Right cardiac atrium (tissue), 5 donors: ENCODE measurements around the gene DTWD2. TPM values are rescaled to one million over a fixed set of nuclear protein-coding genes. Genes with fewer than 3 reads are reported as not detected.
"Not testable (repeated sequence)": the region's sequence is repeated elsewhere in the genome, so short reads cannot be mapped to it uniquely, and the experiment has no call there.

Source experiments
- ATAC-seq, 2 donors: fragments of 200-7000 bp; cut with Tn5 transposase; one replicate each; pipeline versions ENCODE4 v1.8.0 to v1.9.1; 2020; ENCODE audit warnings: moderate library complexity in 2 of 2, mild to moderate bottlenecking in 1 of 2
- DNase-seq, 3 donors: peaks; one replicate each; pipeline ENCODE4 v3.0.0-alpha.2; 2020
- H3K27ac ChIP-seq: one replicate; pipeline ENCODE4 v1.5.1; 2013; ENCODE audit warnings: mild to moderate bottlenecking, low read length, control low read depth, moderate library complexity
- H3K27me3 ChIP-seq: one replicate; pipeline ENCODE4 v1.6.1; 2013; ENCODE audit not compliant: control insufficient read depth, insufficient read depth
- H3K4me1 ChIP-seq: one replicate; pipeline ENCODE4 v1.6.1; 2013; ENCODE audit warnings: low read length; ENCODE audit not compliant: control insufficient read depth, insufficient read depth
- H3K4me3 ChIP-seq: one replicate; pipeline ENCODE4 v1.5.1; 2013; ENCODE audit warnings: low read length, control low read depth
- H3K9me3 ChIP-seq: one replicate; pipeline ENCODE4 v1.6.1; 2013; ENCODE audit warnings: low read length; ENCODE audit not compliant: control insufficient read depth
- WGBS: extraction: QIAGEN DNeasy Blood & Tissue Kit; methylation state at CpG from one replicate; pipeline ENCODE4 v1.1.7; 2013; 5-methylcytosine and 5-hydroxymethylcytosine counted together
- intact Hi-C, 4 donors: fragments of 100-400 bp; cut with DNase I; formaldehyde crosslinking; loops; one replicate each; pipeline versions ENCODE4 v1.11.0 to v1.14.0; 2022 to 2023
- polyA plus RNA-seq: library from polyadenylated mRNA; stranded (reverse); fragments of 200-250 nt; gene quantifications from one replicate; pipeline ENCODE4 v1.2.3, GENCODE V29; 2013
- total RNA-seq, 4 donors: library from RNA; stranded (reverse); fragmentation: NEBNext Ultra II Directional; extraction: Animal tissue kit (Norgen Biotek cat#: 25700); gene quantifications; one replicate each; pipeline ENCODE4 v1.2.1, GENCODE V29; 2021
- donor health status: healthy with polysubstance abuse.
- donor health status: DM: no; HTN: yes; CAD: no.
- donor health status: DM: no; HTN: no; CAD: no.
- donor health status: DM: no; HTN: yes; CAD: no; lungs with severe emphysema.
- donor health status: DM: yes; HTN: yes; CAD: no.

Gene DTWD2
- total and polyA plus RNA-seq, 5 donors: 6.1 to 11.5 (median 8.6) TPM

GRCh38 chr5:118968925-118969375 lies 19.4 kb downstream of the DTWD2 start:
- DNase-seq: peak; percentile 43 to 61 (median 61)
- Histone ChIP-seq H3K4me1 (peaks cover 3% of the 10 kb centered on the region), H3K27me3 (no peaks in the 10 kb centered on the region), H3K27ac (no peak overlapping the region), H3K4me3 (no peak overlapping the region), H3K9me3 (no peaks in the 10 kb centered on the region)
- intact Hi-C loops: no loop called here
- WGBS: 48% methylated on average over 4 of the region's 4 CpGs
- ATAC-seq: peak; percentile 73 to 75

GRCh38 chr5:118968406-118968911 lies 19.9 kb downstream of the DTWD2 start:
- Histone ChIP-seq H3K4me3 (no peak overlapping the region), H3K4me1 (peaks cover 3% of the 10 kb centered on the region), H3K27ac (no peak overlapping the region), H3K9me3 (no peaks in the 10 kb centered on the region), H3K27me3 (no peaks in the 10 kb centered on the region)
- DNase-seq (no peak), ATAC-seq (peak in 1 of 2 donors; percentile 14)
- WGBS: 85% methylated on average over 8 of the region's 8 CpGs
- intact Hi-C loops: no loop called here

GRCh38 chr5:118967059-118967508 lies 21.3 kb downstream of the DTWD2 start:
- intact Hi-C loops: no loop called here
- DNase-seq (no peak), ATAC-seq (no peak)
- Histone ChIP-seq H3K4me3 (no peak overlapping the region), H3K4me1 (peaks cover 3% of the 10 kb centered on the region), H3K9me3 (no peaks in the 10 kb centered on the region), H3K27me3 (no peaks in the 10 kb centered on the region), H3K27ac (no peak overlapping the region)
- WGBS: 71% methylated on average over 2 of the region's 2 CpGs

- WGBS: 86% methylated on average over 3 of the region's 3 CpGs
- no peak overlapping the region for H3K27ac ChIP-seq
- peaks cover 3% of the 10 kb centered on the region for H3K4me1 ChIP-seq
- H3K9me3 ChIP-seq: no peaks in the 10 kb centered on the region
- no peak overlapping the region for H3K4me3 ChIP-seq
- no peak for ATAC-seq
- H3K27me3 ChIP-seq: no peaks in the 10 kb centered on the region
- intact Hi-C loops: no loop called here
- DNase-seq: no peak
Measured at GRCh38 chr5:118965890-118966289, 22.5 kb downstream of the DTWD2 start.

GRCh38 chr5:118964970-118965369 lies 23.4 kb downstream of the DTWD2 start:
- H3K27me3 ChIP-seq, H3K4me3 ChIP-seq, H3K9me3 ChIP-seq, ATAC-seq, intact Hi-C loops, H3K27ac ChIP-seq, H3K4me1 ChIP-seq: not testable (repeated sequence)
- WGBS: 97% methylated on average over 34 of the region's 34 CpGs
- peak in 1 of 3 donors; percentile 56 for DNase-seq

GRCh38 chr5:118964388-118964787 lies 24.0 kb downstream of the DTWD2 start:
- intact Hi-C loops, H3K4me1 ChIP-seq, H3K9me3 ChIP-seq, H3K27ac ChIP-seq, H3K27me3 ChIP-seq, H3K4me3 ChIP-seq, DNase-seq, ATAC-seq: not testable (repeated sequence)
- WGBS: 94% methylated on average over 21 of the region's 22 CpGs

DNA sequence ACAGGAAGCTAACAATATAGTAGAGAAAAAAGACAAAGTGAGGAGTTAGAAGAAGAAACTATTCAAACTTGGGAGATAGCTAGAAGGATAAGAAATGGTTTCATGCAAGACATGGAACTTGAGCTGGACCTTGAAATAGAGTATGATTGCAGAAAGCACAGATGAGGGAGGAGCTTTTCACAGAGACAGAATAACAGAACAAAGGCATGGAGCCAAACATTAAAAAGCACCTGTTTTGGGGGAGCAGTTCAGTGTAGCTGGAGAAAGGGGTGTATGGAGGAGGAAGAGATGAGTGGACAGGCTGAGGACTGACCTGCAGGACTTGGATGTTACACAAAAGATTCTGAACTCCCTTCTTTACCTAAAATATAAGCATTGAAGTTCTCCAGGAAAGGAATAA lies 25.2 kb downstream of the DTWD2 start:
- Histone ChIP-seq H3K27ac (no peak overlapping the region), H3K9me3 (no peaks in the 10 kb centered on the region), H3K4me3 (no peak overlapping the region), H3K27me3 (no peaks in the 10 kb centered on the region), H3K4me1 (no peaks in the 10 kb centered on the region)
- ATAC-seq (no peak), DNase-seq (no peak)
- intact Hi-C loops: no loop called here

DNA sequence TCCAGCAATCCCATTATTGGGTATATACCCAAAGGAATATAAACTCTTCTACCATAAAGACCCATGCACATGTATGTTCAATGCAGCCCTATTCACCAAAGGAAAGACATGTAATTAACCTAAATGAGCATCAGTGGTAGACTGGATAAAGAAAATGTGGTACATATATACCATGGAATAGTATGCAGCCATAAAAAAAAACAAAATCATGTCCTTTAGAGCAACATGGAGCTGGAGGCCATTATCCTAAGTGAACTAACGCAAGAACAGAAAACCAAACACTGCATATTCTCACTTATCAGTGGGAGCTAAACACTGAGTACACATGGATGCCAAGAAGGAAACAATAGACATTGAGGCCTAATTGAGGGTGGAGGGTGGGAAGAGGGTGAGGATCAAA lies 27.8 kb downstream of the DTWD2 start:
- Histone ChIP-seq H3K27me3 (no peaks in the 10 kb centered on the region), H3K9me3 (no peaks in the 10 kb centered on the region), H3K27ac (no peak overlapping the region), H3K4me1 (no peaks in the 10 kb centered on the region), H3K4me3 (no peak overlapping the region)
- intact Hi-C loops: no loop called here
- WGBS: 98% methylated on average over 1 of the region's 1 CpG
- no peak for ATAC-seq
- no peak for DNase-seq

- no peak for ATAC-seq
- H3K4me1 ChIP-seq: no peaks in the 10 kb centered on the region
- no peaks in the 10 kb centered on the region for H3K9me3 ChIP-seq
- 44% methylated on average over 2 of the region's 2 CpGs for WGBS
- no peak for DNase-seq
- no peak overlapping the region for H3K27ac ChIP-seq
- intact Hi-C loops: no loop called here
- H3K4me3 ChIP-seq: no peak overlapping the region
- no peaks in the 10 kb centered on the region for H3K27me3 ChIP-seq
Measured at GRCh38 chr5:118956727-118957126, 31.6 kb downstream of the DTWD2 start.

- no peak overlapping the region for H3K27ac ChIP-seq
- no peak for DNase-seq
- no peak overlapping the region for H3K4me3 ChIP-seq
- intact Hi-C loops: no loop called here
- H3K4me1 ChIP-seq: no peaks in the 10 kb centered on the region
- H3K27me3 ChIP-seq: no peaks in the 10 kb centered on the region
- no peaks in the 10 kb centered on the region for H3K9me3 ChIP-seq
- no peak for ATAC-seq
Measured at GRCh38 chr5:118953652-118954005, 34.7 kb downstream of the DTWD2 start.

GRCh38 chr5:118952992-118953651 lies 35.2 kb downstream of the DTWD2 start:
- H3K4me3 ChIP-seq: no peak overlapping the region
- no peak overlapping the region for H3K27ac ChIP-seq
- DNase-seq: no peak
- no peaks in the 10 kb centered on the region for H3K9me3 ChIP-seq
- ATAC-seq: no peak
- no peaks in the 10 kb centered on the region for H3K27me3 ChIP-seq
- intact Hi-C loops: no loop called here
- no peaks in the 10 kb centered on the region for H3K4me1 ChIP-seq
- 74% methylated on average over 2 of the region's 2 CpGs for WGBS

DNA sequence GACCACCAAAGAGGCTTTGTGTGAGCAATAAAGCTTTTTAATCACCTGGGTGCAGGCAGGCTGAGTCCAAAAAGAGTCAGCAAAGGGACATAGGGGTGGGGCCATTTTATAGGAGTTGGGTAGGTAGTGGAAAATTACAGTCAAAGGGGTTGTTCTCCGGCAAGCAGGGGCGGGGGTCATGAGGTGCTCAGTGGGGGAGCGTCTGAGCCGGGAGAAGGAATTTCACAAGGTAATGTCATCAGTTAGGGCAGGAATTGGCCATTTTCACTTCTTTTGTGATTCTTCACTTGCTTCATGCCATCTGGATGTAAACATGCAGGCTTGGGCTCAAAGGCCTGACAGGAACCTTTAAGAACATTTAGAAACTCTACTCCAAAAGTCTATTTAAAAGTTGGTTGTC lies 36.0 kb downstream of the DTWD2 start:
- H3K9me3 ChIP-seq, H3K27me3 ChIP-seq, DNase-seq, H3K27ac ChIP-seq, H3K4me3 ChIP-seq, H3K4me1 ChIP-seq, ATAC-seq, intact Hi-C loops: not testable (repeated sequence)
- 83% methylated on average over 4 of the region's 4 CpGs for WGBS
